Hematopoietic multipotent progenitor cell (in vitro differentiated cells): Measurements from ENCODE around the gene CXCL10. TPM values are rescaled to one million over a fixed set of nuclear protein-coding genes. Genes with fewer than 3 reads are reported as not detected.
"Not testable (repeated sequence)": the region's sequence is repeated elsewhere in the genome, so short reads cannot be mapped to it uniquely, and the experiment has no call there.

Experiments
- DNase-seq, 3 donors: peaks; one replicate each; pipeline ENCODE4 v3.0.0-alpha.2; 2011 to 2015; ENCODE audit warnings: low read depth in 2 of 3, low spot score in 2 of 3
- total RNA-seq: library from RNA; depleted of rRNA; stranded (reverse); fragments of >200 nt; gene quantifications from one replicate; pipeline ENCODE4 v1.2.3, GENCODE V29; 2012

CXCL10 gene
- total RNA-seq, 1 donor, result 0.81 TPM

GRCh38 chr4:76029300-76029699 is 6.0 kb upstream of the CXCL10 start:
- DNase-seq, result no peak

GRCh38 chr4:76028350-76028765 is 5.1 kb upstream of the CXCL10 start:
- DNase-seq, result peak in 2 of 3 donors; percentile 46 to 76

GRCh38 chr4:76024065-76024464 is 768 bp upstream of the CXCL10 start:
- peak in 2 of 3 donors; percentile 37 to 56 for DNase-seq

GRCh38 chr4:76022677-76023076 is 620 bp downstream of the CXCL10 start:
- no peak for DNase-seq

- DNase-seq, result no peak
These were observed 1.3 kb downstream of the CXCL10 start for GRCh38 chr4:76022031-76022430.

- DNase-seq, result no peak
These were observed 6.1 kb downstream of the CXCL10 start for GRCh38 chr4:76017056-76017686.

GRCh38 chr4:76016393-76016792 is 6.9 kb downstream of the CXCL10 start:
- DNase-seq, result no peak

GRCh38 chr4:76013540-76013939 is 9.8 kb downstream of the CXCL10 start:
- no peak for DNase-seq

- no peak for DNase-seq
These were observed 10.9 kb downstream of the CXCL10 start for GRCh38 chr4:76012388-76012801.

- peak in 1 of 3 donors; percentile 33 for DNase-seq
These were observed 11.5 kb downstream of the CXCL10 start for GRCh38 chr4:76011700-76012387.

- DNase-seq, result no peak
These were observed 12.2 kb downstream of the CXCL10 start for GRCh38 chr4:76011018-76011670.

GRCh38 chr4:76010576-76010975 is 12.7 kb downstream of the CXCL10 start:
- DNase-seq, result no peak

GRCh38 chr4:76009311-76009710 is 14.0 kb downstream of the CXCL10 start:
- no peak for DNase-seq

- no peak for DNase-seq
These were observed 16.0 kb downstream of the CXCL10 start, which contains the start of gene CXCL9 for GRCh38 chr4:76007089-76007862. CXCL9 (minus strand) TSS chr4:76007509; CDS start chr4:76007449, 60 bp downstream.

- no peak for DNase-seq
These were observed 19.7 kb downstream of the CXCL10 start for GRCh38 chr4:76003620-76004019.

GRCh38 chr4:76003035-76003434 is 20.3 kb downstream of the CXCL10 start:
- DNase-seq, result no peak

- no peak for DNase-seq
These were observed 21.1 kb downstream of the CXCL10 start for GRCh38 chr4:76002176-76002575.

GRCh38 chr4:76001700-76002099 is 21.6 kb downstream of the CXCL10 start:
- no peak for DNase-seq

- no peak for DNase-seq
These were observed 23.0 kb downstream of the CXCL10 start for GRCh38 chr4:76000279-76000678.

- DNase-seq, result not testable (repeated sequence)
These were observed 24.7 kb downstream of the CXCL10 start for GRCh38 chr4:75998525-75999147.

GRCh38 chr4:75997946-75998345 is 25.4 kb downstream of the CXCL10 start:
- no peak for DNase-seq
